Eye (tissue), 1 donor: ENCODE data around the gene CYLD.

Experiments
- DNase-seq: peaks from one replicate; pipeline ENCODE4 v3.0.0-alpha.2; 2015

Gene CYLD

DNA sequence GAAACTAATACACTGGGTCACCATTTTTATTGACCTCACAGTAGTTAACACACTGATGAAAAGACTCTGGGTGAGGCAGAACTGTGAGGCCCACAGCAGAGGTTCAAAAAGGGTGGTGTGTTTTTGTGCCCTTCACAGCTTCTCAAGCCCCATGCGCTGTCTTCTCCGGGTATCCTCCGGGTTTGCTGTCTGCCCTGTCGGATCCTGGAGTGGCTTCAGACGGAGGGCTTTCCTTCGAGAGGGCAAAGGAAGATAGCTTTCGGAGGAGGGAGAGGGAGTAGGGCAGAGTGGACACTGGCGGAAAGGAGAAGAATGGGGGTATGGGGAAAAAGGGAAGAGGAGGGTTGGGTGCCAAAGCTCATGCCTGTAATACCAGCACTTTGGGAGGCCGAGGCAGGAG, 80.8 kb downstream of the CYLD start:
- no peak for DNase-seq

DNA sequence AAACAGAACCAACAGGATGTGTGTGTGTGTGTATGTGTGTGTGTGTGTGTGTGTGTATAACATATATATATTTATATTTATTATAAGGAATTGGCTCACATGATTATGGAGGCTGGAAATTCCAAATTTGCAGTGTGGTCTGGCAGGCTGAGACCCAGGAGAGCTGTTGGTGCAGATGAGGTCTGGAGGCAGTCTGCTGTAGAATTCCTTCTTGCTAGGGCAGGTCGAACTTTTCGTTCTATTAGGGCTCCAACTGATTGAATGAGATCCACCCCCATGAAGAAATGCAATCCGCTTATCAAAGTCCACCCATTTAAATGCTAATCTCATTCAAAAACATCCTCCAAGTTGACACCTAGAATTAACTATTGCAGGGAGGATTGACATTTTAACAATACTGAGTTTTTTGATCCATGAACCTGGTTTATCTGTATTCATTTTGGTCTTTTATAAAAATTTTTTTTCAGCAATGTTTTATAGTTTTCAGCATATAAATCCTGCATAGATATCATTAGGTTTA, 85.0 kb downstream of the CYLD start:
- no peak for DNase-seq

DNA sequence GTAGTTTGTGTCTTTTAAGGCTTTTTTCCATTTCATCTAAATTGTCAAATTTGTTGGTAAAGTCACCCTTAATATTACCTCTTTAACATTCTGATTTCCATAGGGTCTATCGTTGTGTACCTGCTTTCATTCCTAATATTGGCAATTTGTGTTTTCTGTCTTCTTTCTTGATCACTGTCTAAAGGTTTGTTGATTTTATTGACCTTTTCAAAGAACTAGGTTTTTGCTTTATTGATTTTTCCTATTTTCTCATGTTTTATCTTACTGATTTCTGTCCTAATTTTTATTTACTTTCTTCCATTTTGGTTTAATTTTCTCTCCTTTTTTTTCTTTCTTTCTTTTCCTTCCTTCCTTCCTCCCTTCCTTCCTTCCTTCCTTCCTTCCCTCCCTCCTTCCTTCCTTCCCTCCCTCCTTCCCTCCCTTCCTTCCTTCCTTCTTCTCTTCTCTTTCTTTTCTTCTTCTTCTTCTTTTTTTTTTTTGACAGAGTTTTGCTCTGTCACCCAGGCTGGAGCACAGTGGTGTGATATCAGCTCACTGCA, 86.3 kb downstream of the CYLD start:
- no peak for DNase-seq

DNA sequence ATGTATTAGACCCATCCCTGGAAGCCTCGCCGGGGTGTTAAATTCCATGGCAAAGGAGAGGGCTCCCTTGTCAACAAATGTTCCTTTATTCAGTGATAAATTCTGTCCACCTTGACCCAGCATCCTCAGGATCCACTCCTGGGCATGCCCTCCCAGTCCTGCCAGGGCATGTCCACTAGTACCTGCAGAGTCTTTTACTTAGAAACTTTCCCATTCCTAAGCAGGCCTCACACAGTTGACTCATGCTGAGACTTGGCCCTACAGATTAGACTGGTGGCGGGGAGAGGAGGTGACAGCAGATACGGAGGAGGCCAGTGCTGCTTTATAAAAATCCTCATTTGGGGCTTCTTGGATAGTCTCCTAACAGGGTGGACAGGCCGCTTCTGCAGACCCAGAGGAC, 88.8 kb downstream of the CYLD start:
- DNase-seq = no peak

DNA sequence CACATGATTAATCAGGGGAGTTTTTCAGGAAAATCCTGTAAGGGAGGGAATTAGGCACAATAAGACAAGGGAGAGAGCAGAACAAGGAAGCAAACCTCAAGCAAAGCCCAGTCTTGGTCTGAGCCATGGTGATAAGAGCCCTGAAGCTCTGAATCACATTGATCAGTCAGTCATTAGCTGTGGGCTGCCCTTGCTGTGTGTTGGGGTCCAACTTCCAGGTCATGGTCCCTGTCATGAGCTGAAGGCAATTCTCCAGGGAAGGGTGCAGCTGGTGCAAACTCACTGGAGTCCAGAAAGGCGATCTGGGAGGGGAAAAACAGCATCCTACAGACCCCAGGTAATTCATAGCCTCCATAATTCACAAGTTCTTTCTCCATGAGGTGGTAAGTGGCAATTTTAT, 89.9 kb downstream of the CYLD start:
- peak; percentile 10 for DNase-seq

DNA sequence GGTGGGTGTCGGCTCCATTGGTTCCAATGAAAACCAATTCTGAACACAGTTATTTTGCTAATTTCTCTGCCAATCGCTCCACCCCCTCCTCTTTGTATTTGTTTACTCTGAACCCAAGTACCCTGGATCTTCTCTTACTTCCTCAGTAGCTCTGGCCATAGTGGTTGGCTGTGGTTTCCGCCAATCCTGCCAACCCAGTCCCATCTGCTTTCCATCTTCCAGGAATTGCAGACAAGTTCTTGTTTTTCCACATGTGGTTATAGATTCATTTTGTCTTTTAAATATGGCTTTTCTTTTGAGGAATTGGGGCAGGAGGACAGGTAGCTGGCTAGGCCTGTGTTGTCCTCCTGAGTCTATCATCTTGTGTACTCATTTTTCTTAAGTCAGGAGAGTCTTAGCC, 92.0 kb downstream of the CYLD start:
- DNase-seq = no peak

DNA sequence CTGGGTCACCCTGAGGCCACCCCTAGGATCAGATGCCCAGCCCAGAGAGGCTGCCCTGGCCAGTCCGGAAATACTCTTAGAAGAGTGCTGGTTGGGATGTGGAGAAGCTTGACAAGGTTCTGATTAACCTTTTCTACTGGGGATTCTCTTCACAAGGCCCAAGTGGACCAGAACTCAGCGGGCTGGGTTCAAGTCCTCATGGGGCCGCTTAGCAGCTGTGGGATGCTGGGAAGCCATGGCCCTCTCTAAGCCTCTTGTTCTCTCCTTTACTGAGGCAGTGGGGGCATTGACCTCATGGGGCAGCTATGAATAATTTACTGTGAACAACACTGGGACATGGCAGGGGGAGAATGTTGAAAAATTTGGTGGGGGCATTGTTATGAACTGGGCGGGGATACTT, 92.8 kb downstream of the CYLD start:
- no peak for DNase-seq

DNA sequence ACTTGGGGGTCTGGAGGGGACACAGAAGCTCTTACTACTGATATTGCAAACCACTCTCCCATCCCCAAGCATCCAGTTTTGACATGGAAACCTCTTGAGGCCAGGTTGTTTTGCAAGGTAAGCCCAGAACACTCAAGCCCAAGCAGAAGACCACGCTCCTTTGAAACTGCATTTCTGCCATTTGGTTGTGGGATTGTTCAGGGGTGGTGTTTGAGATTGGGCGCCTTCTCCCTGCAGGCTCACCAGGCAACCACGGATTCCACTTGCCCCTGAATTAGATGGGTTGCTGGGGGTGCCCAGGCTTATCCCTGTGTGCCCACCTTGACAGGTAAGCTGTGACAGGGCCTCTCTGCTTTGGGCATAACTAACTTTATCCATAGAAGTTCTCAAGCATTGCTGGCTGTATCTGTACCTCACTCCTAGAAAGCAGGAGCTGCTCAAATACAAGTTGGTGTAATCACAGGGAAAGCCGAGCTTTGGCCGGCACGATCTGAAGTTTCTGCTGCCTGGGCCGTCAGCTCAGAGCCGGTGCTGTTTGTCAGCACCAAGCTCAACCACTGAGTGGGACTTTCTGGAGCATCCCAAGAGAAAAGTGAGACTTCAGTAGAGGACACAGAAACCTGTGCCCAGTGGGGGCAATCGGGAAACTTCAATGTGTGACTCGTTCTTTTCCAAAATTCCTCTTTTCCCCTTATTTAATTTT, 93.6 kb downstream of the CYLD start:
- DNase-seq = no peak

DNA sequence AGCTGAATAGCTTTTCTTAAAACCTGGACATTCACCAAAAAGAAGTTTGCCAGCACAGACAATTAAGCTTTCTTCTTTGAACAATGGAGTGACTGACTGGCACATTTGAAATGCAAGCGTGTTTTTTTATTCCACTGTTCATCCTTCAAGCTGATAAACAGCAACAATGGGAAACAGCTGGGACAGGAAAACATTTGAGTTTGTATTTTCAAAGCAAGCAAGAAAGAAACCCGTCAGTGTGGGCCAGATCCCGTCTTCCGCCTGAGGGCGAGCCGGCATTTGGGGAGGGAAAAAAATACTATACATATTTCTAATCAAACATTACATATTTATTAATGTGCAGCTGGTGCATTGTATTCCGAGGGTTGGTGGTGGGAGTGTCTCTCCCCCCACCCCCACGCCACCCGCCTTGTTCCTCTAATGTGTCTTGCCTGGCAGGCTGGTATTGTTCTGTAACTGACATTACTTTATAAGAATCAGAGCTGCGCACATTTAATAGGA, 94.3 kb downstream of the CYLD start:
- peak; percentile 43 for DNase-seq

DNA sequence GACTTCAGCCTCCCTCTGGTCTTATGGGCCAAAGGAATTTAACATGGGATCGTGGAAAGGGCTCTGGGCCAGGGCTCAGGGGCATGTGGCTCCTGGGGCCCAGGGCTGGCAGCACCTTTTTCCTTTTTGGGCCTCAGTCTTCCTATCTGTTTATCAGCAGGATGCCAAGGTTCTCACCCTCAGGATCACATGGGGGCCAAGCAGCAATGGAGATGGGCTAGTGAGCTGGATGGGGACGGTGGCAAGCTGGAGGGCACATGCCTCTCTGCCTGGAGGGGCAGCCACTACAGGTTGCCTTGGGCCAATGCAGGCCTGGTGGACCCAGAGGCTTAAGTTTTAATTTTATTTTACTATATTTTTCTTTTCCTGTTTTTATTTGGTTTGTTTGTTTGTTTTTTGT, 95.4 kb downstream of the CYLD start:
- DNase-seq = no peak

DNA sequence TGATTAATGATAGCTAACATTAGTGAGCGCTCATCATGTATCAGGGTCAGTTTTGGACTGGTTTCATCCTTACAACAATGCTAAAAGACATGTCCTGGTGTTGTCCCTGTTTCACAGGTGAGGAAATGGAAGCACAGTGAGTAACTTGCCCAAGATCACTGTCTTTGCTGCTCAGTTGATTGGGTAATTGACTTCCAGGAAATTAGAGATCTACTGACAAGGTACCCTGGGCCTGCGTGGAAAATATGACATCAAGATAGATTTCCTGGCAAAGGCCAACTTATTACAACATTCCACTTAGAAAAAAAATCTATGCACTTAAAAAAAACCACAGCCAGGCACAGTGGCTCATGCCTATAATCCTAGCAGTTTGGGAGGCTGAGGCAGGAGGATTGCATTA, 96.3 kb downstream of the CYLD start:
- DNase-seq = no peak

DNA sequence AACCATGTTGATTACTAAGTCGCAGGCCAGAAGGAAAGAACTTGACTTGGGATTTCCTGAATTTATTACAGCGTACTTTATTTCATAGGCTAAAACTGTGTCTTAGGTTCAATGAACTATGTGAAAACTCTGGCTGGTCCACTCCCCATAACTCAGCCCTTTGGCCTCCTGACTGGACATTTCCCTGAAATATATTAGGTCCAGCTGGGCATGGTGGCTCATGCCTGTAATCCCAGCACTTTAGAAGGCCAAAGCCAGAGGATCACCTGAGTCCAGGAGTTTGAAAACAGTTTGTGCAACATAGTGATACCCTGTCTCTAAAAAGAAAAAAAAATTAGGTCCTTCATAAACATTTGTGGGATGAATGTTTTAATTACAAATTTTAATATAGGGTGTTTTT, 97.0 kb downstream of the CYLD start:
- no peak for DNase-seq

DNA sequence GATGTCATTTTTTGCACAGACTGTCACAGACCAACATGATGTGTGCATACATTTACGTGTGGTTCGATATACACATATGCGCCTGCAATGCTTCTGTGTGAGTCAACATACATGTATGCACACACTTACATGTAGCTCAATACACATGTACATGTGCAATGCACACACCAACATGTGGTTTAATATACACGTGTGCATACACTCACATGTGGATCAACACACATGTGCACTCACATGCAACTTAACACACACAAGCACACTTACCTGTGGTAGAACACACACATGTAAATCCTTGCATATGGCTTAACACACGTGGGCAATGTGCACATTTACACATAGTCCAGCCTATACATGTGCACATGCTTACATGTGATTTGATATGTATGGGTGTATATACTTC, 97.5 kb downstream of the CYLD start:
- no peak for DNase-seq

DNA sequence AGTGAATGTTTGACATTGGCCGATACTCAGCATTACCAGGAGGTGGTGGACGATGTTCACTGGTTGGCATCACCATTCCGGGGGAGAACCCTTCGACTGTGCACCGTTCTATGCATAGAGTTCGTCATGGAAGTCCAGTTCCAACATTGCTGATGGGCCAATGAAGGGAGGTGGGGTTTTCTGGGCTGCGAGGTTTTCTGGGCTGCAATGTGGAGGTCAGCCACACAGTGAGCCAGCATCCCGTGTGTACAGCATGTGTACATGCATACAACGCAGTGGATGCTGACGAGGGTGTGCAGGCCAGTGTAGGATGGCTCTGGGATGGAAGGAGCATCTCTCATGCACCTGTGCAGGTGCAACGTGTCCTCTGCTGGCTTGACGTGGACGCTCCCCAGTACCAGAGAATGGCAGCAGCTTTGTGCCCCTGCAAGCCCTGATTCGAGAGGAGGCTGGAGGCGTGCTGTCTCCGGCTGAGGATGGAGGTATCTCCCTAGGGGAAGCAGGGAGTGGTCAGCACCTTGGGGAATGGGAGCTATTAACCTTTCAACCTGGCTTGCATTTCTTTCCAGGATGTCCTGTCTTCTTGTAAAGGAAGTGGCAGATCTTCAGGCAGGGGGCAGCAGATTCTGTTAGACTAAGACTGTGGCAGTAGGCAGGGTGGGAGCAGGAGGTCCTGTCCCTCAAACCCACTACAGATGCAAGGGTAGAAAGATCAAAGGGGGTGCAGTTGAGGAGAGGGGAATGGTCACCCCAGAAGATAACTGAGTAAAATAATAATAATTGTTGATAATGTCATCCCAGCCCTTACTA, 98.2 kb downstream of the CYLD start:
- DNase-seq = no peak

DNA sequence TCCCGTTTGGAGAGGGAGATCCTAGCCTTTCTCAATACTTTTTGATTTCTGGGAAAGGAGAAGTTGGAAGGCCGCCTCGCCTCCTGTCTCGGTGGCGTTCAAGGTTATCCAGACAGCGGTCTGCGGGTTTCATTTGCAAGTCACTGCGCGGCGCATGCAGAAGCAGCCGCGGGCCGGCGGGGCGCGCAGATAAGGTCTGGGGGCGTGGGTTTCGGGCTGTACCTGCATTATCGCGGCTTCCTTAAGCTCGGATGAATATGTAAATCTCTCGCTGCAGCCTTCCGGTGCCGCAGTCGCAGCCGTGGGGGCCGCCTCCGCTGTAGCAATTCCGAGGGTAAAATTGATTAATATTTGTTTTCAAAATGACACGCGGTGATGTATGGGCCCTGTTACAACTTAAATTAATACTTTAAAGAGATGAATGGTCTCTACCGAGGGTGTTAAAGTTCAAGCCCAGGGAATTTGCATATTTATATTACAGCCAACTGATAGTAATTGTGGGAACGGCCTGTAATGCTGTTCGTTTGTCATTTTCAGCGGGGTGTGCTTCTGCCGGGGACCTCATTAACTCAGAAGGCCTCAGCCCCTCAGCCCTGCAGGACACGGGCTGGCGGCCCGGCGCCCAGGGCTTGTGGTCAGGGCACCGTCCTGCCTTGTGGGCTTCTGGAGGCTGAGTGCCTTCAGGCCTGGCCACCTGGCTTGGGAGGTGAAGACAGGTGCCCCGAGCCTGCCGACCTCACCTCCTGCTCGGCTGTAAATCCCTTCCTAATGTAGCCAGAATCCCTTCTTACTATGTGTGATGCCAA, 99.4 kb downstream of the CYLD start:
- DNase-seq = peak; percentile 32

DNA sequence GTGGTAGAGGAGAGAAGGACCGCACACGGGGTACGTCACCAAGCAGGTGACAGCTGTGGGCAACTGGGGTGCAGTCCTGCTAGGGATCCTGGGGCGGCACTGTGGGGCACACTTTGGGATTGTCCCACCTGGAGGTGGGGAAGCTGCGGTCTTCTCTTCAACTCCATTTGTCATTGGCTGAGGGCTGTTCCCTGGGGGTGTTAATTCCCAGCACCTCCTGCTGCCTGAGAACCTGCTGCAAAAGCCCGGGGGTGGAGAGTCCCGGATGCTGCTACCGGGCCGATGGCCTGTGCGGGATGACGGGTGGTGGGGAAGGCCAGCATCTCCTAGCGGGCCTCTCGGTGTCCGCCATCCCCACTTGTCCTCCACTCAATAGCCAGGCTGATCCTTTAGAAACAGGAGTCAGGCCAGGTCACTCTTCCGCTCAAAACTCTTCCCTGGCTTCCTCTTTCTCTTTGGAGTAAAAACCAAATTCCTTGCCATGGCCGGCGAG, 100.2 kb downstream of the CYLD start:
- DNase-seq = no peak

DNA sequence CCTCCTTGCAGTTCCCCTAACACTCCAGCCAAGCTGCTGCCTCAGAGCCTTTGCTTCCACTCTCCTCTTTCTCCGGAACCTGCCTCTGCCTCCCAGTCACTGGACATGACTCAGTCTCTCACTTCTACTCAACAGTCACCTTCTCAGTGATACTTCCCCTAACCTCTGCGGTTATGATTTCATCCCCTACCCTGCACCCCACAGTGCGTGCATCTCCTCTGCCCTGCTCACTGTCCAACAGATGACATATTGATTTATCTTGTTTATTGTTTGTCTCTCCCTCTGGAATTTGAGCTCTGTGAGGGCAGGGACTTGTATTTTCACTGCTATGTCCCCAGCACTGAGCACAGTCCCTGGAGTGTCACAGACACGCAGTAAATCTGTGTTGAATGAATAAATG, 100.7 kb downstream of the CYLD start:
- no peak for DNase-seq

DNA sequence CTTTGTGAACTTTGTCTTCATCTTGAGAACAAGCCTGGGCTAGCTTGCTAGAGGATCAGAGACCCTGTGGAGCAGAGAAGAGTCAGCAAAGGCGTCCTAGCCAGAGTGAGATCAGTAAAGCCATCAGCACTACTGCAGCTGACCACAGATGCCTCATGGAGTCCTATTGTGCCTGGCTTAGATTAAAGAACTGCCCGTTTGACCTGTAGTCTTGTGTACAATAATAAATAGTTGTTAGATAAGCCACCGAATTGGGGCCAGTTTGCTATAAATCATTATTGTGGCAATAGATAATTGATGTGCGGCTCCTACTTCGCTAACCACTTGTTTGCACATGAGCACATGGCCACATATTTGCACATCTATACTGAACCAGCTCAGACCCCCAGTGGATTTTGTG, 103.0 kb downstream of the CYLD start:
- no peak for DNase-seq

DNA sequence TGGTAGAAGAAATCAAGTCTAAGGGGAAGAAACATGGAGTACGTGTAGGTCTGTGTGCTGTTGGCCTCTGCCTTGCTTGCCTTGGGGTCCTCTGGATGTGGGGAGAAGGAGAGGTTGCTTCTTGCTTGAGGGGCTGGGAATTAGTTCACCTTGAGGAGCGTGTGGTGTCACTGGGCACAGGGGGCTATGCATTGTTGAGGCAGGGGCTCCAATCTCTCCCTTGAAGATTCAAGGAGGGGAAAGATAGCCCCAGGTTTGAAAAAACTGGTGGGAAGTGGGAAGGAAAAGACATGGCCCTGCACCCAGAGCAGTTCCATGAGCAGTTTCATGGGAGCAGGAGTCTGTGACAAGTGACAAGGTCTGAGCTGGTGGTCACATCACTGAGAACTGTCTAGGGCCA, 103.4 kb downstream of the CYLD start:
- no peak for DNase-seq

DNA sequence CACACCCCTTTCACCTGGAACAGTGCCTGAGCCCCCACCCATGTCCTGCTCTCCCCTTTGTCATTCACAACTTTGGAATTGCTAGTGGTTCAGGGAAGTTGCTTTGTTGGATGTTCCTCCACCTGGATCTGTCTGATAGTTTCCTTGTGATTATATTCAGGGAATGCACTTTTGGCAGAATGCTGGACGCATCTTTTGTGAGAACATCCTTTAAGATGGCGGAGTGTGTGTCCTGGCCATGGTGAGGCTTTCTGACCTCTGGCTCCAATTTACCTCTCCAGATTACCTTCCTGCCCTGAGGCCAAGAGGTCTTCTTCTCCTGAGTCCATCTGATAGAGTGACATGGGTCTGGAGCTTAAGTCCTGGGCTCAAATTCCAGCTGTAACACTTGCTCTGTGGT, 104.6 kb downstream of the CYLD start:
- DNase-seq = no peak

DNA sequence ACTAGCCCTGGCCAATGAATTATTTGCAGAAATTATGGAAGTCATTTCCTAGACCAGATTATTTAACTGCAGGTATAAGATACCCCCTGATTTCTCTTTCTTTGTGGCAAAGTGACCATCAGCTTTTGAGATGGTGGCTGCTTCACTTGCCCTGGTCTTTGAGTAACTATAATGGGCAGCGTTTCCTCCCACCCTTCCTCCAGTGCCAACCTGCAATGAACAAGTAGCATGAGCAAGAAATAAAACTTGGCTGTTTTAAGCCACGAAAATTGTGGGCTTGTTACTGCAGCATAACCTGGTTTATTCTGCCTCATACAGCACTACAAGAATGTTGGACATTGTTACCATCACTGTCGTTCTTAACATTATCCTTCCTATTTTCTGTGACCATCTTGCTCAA, 105.3 kb downstream of the CYLD start:
- no peak for DNase-seq

DNA sequence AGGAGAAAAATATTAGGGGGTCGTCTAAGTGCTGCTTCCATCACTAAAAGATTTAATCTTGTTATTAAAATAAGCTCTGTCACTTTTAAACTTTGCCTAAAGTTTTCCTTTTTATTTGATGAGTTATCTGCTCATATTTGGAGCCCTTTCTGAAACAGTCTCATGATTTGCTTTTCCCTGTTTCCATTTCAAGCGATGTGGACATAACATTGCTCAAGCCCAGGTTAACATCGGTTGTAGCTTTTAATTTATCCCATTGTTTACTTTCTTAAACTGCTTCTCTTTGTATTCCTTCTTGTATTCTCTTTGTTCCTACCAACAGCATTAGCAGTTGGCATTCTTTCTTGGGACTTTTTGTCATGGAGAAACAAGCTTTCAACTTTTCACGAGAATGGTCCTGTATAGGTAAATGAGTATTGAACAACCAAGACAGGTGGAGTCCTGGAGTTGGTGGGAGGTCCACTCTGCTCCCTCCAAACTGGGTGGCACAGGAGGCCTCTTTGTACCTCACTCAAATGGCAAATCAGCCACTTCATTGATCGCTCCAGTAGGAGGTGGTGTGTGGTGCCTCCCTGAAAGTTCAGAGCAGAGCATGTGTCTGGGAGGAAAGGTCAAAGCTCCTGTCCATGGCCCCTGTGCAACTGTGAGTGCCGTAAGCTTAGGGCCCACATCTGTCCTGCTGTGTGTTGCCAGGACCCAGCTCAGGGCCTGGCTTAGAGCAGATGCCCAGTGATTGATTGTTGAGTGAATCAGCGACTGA, 107.0 kb downstream of the CYLD start:
- no peak for DNase-seq
